Measurements from ENCODE around the gene FAM131B.

GRCh38 chr7:143354965-143355364, 7.5 kb downstream of the FAM131B start:
- TF ChIP-seq NFIC (IDR thresholded peaks at IDR 0.05) (no peak), MAX (IDR thresholded peaks at IDR 0.05) (no peak), YY1 (IDR thresholded peaks at IDR 0.05; ENCODE audit: low read depth) (no peak), TAF1 (IDR thresholded peaks at IDR 0.05; ENCODE audit: low read depth) (no peak)
